HG02588 (cell line): Measurements from ENCODE around the gene SLC12A8.
A peak's percentile ranks its signal among the peaks of the same experiment; 100 is the strongest.

Source experiments
- ATAC-seq: cut with Tn5 transposase; IDR thresholded peaks from one replicate; pipeline ENCODE4 v1.9.1; 2021; ENCODE audit warnings: mild to moderate bottlenecking, moderate library complexity; ENCODE audit not compliant: unreplicated experiment

Gene SLC12A8

GRCh38 chr3:125186800-125187598 lies 25.5 kb downstream of the SLC12A8 start:
- no peak for ATAC-seq

DNA sequence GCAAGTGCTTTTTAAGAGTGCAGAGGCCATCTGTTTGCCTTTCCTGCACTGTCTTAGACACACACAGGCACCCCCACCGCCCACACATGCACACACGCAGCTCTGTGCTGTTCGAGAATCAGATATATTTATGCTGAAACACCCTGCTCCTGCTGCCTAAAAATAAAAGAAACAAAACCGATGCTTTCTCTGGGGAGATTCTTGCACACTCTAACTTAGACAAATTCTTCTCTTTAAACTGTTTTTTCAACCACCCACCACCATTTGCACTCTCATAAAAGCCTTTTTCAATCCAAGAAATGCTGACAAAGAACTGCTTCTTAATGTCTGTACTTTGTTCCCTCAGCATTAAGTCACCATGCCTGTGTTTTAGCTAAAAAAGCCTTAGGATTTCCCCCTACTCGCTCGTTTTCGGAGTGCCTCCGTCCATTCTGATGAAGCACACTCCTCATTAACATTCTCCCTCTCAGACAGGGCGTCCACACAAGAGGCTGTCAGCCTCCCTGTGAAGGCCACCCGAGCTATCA lies 26.2 kb downstream of the SLC12A8 start:
- ATAC-seq = peak; percentile 65

DNA sequence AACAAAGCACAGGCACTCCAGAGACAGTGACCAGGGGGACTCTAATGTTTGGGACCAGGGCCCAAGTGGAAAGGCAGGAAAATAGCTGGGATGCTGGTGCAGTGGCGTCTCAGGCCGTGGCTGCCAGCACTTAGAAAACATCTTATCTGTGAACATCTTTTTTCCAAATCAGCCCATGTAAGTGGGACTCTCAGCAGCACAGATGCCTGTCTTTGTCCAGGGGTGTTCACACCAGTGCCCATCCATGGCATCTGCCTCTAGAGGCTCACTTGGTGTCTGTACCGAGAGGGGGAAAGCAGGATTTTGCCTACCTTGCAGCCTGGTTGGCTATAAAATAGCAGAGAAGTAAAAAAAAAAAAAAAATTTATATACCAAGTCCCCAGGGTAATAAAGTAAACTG lies 26.7 kb downstream of the SLC12A8 start:
- no peak for ATAC-seq

DNA sequence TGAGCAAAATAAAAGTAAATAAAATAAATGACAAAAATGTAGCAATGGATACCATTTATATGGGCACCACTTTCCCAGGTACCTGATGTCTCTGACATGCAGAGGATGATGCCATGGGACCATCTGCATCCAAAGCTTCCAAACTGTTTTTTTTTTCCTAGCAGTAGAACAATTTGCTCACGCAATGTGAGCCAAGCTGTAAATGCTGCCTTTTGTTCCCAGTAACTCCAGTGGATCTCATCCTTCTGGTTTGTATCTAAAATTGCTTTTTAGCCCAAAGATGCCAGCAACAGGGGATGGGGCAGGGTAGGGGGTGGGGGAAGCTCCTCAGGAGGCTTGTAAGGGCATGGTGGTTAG lies 32.7 kb downstream of the SLC12A8 start:
- ATAC-seq = no peak

GRCh38 chr3:125179143-125179883 lies 33.2 kb downstream of the SLC12A8 start:
- no peak for ATAC-seq

GRCh38 chr3:125177746-125178145 lies 34.8 kb downstream of the SLC12A8 start:
- no peak for ATAC-seq

DNA sequence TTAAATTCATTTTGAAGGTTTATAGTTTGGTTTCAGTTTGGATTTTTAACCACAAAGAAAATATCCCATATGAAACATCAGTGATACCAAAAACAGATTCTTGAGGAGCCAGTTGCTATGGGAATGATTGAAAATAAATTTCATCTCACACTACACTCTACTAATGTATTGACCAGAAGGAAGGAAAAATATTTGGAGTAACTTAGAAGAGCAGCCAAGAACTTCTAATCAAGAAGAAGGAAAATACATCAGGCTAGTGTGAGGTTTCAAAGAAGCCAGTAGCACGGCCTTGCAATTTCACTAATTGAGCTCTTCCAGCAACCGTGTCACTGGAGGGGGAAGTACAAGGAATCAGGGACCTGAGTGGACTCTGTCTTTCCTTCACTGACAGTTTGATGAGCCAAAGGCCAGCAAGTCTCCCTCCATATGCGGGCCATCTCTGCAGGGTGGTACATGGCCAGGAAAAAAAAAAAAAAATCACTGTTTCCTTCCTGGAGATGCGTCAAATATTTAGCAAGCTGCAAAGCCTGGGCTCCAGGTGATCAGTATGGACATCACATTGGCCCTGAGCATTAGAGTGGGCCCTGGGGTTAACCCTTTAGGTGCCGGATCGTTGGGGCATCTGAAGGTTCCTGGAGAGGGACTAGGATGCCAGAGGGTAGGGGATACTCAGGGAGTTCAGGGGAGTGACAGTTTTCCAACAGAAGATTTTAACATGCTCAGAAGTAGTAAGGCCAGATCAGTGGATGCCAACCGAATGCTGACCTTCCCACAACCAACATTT lies 37.1 kb downstream of the SLC12A8 start:
- no peak for ATAC-seq

DNA sequence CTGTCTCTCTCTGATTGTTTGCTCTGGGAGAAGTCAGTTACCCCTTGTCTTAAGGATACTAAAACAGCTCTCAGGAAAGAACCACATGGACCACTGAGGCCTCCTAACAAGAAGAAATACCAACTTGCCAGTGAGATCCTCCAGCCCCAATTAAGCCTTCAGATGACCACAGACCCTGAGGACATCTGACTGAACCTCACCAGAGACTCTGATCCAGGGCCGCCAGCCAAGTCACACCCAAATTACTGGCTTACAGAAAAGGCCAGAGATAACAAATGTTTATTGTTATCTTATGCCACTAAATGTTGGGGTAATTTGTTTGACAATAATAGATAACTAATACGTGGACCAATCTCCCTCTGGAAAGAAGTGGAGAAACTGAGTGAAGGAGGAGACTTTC lies 40.2 kb downstream of the SLC12A8 start:
- no peak for ATAC-seq

- ATAC-seq = no peak
Observed at GRCh38 chr3:125168711-125169393, 43.7 kb downstream of the SLC12A8 start.

GRCh38 chr3:125166599-125167136 lies 45.9 kb downstream of the SLC12A8 start:
- no peak for ATAC-seq

DNA sequence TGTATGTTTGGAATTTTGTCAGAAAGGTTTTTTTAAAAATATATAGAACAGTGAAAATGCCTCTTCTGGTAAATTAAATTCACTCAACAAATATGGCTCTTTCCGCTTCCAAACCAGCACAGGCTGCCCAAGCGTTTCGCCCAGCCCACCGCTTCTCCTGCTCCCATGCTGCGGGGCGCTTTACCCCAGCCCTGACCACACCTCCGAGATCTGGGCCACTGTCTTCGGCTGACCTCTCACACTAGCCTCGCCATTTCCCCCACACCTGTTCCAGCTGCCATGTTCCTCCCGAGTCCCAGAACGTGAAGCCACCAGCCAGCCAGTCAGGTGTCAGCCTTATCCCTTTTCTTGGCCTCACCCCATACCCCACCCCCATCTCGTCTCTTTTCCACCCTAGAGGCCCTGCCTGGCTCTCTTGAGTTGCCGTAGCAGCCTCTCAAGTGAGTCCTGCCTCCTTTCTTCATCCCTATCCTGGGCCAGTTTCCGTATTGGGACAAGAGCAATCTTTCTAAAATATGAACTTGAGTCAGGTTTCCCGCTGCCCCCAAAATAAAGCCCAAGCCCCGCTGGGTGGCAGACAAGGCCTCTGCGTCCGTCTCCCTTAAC lies 46.5 kb downstream of the SLC12A8 start:
- ATAC-seq = no peak

- no peak for ATAC-seq
Observed at GRCh38 chr3:125165189-125165947, 47.2 kb downstream of the SLC12A8 start.

DNA sequence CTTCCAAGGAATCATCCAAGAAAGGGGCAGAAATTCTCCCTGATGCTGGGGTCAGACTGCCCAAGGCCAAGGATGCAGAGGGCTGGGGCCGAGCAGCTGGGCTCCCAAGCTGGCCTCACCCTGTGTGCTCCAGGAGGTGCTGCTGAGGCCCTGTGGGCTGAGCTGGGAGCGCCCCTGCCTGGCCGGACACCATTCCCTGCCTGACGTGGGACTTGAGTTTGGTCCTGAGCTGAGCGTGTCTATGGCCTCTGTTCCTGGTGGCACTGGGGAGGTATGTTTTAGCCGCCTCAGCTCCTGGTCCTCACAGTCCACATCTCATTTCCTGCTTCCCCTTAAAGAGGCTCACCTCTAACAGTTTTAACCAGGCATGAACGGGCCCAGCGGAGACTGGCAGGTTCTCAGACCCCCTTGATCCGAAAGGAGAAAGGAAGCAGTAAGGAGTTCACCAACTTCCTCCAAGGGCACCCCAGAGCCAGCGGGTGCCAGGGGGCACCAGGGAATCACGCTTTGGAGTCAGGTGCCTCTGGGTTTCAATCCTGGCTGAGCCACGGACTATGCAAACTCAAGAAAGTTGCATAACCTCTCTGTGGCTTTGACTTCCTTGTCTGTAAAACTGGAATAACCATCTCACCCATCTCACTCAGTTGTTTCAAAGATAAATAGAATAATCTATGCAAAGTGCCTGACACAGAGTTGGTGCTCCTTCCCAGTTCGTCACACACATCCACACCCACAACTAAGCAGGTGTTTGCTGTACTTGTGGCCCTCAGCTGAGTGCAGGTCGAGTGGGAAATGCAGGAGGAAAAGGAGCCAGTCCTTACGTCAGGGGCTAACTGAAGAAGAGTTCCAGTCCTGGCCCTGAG lies 48.6 kb downstream of the SLC12A8 start:
- ATAC-seq = no peak

GRCh38 chr3:125161607-125162219 lies 50.8 kb downstream of the SLC12A8 start:
- no peak for ATAC-seq

GRCh38 chr3:125160606-125161371 lies 51.8 kb downstream of the SLC12A8 start:
- ATAC-seq = no peak

- ATAC-seq = no peak
Observed at GRCh38 chr3:125157183-125157582, 55.4 kb downstream of the SLC12A8 start.

GRCh38 chr3:125156456-125156855 lies 56.1 kb downstream of the SLC12A8 start:
- no peak for ATAC-seq
